Measurements from ENCODE around the gene ST6GALNAC2.
A peak's percentile ranks its signal among the peaks of the same experiment; 100 is the strongest.

ST6GALNAC2 gene

DNA sequence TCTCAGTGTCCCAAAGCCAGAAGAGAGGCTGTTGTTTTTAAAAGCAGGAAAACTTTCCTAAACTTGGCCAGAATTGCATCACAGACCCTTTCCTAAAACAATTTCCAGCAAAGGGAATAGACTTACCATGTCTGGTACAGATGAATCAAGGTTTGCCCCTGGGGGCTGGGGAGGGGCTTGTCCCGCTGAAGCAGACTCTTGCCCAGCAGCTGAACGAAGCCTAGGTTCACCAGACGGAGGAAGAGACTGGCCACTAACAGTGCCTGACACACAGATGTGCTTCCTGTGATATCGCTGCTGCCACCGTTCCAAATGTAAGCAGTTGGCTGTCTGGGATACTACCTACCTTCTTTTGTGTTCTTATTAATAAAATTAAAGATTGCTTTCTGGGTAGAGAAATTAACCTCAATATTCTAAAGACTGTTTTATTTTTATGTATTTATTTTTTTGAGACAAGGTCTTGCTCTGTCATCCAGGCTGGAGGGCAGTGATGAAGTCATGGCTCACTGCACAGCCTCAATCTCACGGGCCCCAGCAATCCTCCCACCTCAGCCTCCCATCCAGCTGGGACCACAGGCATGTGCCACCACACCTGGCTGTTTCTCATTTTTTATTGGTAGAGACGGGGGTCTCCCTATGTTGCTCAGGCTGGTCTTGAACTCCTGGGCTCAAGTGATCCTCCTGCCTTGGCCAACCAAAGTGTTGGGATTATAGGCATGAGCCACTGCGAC, 32.3 kb downstream of the ST6GALNAC2 start:
- no peak for DNase-seq

DNA sequence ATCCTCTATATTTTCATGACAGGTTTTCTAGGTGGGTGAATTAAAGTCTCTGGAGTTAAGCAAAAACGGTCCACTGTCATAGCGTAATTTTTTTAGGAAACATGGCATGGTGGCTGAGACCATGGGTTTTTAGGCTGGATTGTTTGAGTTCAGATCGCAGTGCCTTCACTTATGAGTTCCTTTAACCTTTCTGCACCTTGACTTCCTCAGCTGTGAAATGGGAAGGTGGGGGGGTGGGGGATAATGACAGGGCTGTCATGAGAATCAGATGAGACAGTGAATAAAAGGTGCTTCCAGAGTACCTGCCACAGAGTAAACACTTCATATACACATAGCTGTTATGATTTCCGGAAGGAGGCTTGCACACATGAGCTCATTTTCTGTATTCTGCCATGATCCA, 34.0 kb downstream of the ST6GALNAC2 start:
- peak; percentile 21 for DNase-seq

DNA sequence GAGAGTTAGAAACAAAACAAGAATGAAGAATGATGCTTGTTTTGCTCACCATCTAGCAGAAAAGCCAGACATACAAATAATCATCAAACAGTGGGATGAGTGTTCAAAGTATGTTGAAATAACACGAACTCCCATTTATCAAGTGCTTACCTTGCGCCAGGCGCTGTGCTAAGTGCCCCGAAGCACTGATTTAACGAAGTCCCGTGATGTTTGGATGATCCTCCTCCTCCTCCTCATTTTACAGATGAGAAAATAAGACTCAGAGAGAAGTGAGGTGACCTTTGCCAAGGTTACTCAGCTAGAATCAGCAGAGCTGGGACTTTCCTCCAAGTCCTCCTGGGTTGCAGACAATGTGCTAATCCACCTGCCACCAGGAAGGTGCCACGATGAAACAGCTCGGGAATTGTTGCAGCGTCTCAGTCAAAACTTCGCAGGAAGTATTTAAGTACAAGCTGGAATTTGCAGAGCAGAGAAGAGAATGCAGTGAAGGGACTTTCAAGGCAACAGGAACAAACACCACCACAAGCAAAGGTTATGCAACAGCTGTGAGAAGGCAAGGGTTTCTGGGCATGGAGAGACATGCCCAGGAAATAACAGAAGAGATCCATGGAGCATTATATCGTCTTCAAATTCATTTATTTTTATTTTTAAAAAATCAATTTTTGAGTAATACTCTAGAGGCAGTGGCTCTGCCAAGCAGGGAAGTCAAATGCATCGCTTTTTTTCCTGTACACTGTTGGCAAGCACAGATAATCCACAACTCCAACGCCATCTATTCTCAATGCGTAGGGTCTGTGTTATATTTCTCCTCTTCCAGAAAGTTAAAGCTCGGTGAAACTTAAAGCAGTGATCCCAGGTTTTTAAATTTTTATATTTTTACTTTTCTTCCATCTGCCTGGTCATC, 34.7 kb downstream of the ST6GALNAC2 start:
- no peak for DNase-seq

DNA sequence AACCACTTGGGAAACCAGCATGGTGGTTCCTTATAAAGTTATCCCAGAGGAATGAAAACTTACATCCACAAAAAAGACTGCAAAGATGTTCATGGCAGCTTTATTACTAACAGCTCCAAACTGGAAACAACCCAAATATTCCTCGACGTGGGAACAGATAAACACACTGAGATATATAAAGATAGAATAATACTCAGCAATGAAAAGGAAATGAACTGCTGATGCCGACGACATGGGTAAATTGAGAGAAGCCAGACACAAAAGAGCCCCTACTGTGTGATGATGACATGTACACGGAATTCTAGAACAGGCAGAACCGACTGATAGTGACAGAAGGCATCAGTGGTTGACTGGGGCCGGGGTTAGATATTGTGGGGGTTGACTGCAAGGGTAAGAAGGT, 36.1 kb downstream of the ST6GALNAC2 start:
- no peak for DNase-seq

DNA sequence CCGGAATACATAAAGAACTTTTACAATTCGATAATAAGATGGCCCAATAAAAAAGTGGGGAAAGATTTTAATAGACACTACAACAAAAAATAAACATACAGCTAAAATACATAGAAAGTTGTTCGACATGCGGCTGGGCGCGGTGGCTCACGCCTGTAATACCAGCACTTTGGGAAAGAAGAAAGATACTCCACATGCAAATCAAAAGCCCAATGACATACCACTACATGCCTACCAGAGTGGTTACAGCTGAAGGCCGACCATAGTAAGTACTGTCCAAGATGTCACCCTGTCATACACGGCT, 36.5 kb downstream of the ST6GALNAC2 start:
- DNase-seq, result no peak

DNA sequence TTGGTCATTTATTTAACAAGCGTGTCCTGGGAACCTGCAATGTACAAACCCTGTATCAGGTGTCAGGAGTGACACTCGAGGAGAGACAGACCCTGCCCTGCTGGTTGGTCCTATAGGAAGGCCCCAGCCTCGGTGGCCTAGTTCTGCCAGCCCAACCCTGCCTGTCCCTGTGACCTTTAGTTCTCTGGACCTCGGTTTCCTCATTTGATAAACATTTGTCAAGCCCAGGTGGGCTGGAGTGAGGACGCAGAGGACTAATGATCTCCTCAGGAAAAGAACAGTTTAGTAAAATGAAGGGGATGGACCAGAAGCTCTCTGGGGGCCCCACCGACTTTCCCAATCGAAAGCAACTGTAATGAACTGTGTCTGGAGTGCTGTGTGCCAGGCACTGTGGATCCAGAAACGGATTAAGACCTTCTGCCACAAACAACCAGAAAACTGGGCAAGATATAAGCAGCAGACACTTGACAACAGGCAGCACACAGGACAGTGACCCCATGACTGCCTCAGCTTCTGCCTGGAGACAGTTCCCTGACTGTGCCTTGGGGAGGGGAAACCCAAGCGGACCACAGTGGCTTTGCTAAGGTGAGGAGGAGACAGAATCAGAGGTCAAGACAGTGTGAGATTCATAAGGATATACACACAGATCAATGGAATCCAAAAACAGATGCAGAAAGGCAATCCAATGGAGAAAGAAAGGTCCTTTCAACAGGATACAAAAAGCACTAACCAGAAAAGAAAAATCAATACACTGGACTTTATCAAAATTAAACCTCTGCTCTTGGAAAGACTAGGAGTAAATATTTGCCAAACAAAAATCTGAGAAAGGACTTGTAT, 37.1 kb downstream of the ST6GALNAC2 start:
- no peak for DNase-seq

DNA sequence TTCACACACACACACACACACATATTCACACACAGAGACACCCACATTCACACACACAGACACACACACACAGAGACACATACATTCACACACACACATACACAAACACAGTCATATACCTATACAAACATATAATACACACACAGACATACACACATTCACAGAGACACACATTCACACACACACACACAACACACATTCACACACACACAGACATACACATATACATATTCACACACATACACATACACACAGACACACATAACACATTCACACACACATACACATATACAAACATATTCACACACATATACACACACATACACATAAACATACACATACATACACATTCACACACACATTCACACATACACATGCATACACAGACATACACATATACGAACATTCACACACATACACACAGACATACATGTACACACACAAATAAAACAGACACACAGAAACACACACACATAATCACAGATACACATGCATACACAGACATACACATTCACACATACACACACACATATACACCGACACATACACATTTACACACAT, 37.9 kb downstream of the ST6GALNAC2 start:
- DNase-seq, result no peak

DNA sequence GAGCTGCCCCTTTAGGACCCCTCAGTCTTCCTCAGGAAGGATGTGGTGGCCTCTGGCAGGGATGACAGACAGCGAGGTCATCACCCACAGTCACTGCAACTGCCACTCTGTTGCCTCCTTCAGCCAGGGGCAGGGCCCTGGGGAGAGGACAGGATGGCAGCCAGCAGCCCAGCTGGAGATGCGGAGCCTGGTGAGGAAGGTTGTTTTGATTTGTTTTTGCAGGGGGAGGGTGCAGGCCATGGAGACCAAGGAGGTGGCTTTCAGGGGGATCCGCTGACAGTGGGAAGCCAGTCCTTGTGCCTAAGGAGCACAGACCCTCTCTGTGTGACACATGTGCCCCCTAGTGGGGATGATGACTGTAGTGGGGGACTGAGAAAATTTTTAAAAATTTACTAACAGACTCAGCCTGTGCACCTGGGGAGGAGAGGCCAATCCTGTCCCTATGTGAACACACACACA, 38.4 kb downstream of the ST6GALNAC2 start:
- DNase-seq, result peak; percentile 44

DNA sequence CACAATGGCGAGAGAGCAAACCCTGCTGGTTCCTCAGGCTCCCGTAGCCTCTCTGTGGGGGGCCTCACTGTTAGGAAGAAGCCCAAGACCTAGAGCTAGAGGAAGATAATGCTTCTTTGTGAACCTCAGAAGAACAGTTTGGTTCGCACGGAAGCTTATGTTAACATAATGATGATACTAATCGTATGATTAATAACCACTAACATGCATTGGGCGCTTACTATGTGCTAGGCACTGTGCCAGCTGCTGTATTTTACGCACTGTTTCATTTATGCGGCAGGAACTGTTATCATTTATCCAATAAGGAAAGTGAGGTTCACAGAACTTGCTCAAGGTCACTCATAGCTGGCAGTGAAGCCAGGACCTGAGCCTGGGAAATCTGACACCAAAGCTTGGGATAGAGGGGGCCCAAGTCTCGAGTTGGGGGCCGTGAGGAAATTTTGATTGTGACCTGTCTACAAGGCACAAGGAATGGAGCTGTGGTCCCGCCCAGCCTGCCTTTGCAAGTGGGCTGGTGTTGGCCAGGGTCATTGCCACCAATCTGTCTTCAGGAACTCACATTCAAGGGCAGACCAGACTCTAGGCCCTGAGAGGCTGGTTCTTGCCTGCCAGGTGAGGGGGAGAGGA, 39.0 kb downstream of the ST6GALNAC2 start:
- no peak for DNase-seq

DNA sequence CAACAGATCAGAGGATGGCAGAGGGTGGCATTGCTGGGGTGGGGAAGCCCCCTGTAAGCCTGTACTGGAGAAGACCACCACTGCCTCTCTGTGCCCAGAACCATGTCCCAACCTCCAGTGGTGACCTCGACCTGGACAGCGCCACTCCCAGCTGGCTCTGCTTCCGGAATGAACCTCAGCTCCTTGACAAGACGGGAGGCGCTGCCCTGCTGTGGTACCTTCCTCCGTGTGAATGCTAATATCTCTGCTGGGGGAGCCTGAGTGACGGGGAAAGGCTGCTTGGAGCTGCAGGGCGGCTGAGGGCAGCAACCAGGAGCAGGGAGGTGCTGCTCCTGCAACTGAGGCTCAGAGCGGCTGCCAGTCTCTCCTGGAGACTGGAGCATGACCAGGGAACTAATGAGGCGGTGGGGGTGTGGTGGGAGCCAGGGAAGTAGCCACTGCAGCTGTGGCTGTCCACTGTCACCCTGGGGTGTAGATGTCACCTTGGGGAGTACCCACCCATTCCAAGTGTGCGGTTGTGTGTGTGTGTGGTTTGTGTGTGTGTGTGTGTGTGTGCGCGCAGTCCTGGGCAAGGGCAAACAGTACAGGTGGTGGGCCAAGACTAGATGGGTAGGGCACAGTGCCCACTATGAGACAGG, 39.6 kb downstream of the ST6GALNAC2 start:
- no peak for DNase-seq

DNA sequence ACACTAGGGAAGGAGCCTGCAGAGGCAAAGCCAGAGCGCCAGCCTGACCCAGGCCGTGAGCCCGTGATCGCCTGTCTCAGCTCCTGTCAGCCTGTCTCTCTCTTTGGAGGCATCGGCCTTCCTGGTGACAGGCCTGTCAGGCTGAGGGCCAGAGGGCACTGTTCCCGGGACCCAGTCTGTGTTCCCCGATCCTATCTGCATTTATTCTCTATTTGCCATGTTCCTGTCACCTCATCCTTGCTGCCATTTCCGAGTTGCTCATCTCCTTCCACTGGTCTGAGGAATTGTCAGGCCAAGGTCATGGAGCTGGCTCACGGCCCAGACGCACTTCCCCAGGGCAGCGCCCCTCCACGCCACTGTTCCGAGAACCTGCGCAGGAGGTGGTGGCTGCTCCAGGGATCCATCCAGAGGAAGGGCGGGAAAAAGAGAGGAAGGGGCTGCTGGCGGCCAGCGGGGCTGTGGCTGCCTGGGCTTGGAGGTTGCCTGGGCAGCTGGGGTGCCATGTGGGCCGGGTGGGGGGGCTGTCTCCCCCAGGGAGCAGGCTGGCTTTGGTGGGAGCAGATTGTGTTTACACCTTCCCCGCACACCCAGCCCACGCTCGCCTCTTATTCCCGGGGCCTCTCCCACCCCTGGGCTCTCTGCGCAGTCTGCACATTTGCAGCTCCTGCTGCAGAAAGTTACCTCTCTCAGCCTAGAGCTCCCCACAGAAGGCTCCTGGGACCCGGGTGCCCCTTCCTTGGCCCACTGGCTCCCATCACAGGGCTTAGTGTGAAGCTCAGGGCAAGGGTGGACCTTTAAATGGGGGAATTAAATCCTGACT, 40.9 kb downstream of the ST6GALNAC2 start:
- no peak for DNase-seq

DNA sequence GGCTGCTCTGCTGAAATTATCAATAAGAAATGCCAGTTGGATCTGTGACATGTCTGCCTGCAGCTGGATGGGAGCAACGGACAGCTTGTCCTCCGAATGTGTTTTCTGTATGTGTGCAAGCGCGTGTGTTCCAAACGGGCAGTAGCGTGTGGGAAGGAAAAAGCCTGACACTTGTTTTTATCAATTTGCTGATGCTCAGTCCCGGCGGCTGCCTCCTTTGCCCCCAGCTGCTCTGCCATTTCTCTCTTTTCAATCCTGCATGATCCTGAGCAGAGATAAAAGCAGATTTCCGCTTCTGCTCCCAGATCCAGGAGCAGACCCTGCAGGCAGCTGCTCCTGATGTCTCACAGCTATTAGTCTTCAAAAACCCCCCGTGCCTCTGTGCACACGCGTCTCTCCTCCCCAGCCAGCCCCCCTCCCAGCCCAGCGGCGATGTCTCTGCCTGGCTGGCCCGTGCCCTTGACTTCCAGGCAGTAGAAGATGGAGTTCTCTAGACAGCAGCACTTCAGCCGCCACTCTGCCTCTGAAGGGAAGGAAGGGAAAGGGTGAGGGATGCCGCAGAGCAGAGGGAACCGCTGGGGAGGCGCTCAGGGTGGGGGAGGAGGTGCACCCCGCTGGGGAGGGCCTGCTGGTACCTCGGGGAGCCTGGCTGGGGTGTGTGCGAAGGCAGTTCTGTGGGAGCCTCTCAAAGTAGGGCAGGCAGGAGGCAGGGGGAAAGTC, 41.7 kb downstream of the ST6GALNAC2 start:
- no peak for DNase-seq

DNA sequence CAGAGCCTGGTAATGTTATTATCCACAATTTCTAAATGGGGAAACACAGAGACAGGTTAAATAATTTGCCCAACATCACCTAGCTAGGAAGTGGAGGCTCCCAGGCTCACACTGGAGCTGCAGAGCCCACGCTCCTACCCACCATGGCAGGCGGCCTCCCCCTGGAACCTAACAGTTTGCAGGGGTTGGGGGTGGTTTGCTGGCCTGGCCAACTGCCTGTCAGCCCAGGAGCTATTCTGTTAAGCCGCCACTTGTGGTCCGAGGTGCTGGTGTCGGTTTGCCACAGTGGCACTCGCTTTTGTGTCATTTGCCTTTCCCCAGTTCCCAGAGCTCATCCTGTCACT, 42.2 kb downstream of the ST6GALNAC2 start:
- DNase-seq, result no peak

DNA sequence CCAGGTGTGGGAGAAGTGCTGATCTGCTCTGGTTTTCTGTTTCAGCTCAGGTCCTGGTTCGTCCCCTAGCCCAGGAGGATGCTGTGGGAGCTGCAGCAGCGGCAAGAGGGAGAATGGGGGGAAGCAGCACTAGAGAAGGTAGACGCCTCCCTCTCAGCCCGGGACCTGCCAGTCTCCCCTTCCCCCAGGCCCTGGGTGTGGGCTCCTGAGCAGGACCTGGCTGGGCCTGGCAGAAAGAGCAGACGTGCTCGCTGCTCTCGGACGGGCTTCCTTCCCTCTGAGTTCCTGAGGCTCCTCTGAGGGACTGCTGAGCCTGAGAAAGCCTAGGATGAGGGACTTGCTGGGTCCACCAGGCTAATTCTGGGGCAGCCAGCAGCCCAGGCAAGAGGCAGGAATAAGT, 42.7 kb downstream of the ST6GALNAC2 start:
- no peak for DNase-seq

DNA sequence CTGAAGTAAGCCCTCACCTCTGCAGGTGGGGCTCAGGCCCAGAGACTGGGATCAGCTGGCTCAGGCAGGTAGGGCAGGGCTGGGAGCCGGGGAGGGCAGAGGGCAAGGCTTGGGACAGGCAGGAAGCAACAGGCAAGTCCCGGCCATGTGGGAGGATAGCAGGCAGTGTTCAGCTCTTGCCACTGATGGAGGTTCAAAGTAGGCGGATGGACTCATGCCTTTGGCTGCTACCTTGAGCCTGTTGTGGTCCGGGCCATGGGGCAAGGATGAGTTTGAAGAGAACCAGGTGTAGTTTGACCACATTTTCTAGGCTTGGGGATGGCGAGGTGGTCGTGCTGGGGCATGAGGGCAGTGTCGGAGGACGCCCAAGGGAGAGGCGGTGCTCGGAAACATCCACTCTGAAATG, 43.1 kb downstream of the ST6GALNAC2 start:
- DNase-seq, result no peak

DNA sequence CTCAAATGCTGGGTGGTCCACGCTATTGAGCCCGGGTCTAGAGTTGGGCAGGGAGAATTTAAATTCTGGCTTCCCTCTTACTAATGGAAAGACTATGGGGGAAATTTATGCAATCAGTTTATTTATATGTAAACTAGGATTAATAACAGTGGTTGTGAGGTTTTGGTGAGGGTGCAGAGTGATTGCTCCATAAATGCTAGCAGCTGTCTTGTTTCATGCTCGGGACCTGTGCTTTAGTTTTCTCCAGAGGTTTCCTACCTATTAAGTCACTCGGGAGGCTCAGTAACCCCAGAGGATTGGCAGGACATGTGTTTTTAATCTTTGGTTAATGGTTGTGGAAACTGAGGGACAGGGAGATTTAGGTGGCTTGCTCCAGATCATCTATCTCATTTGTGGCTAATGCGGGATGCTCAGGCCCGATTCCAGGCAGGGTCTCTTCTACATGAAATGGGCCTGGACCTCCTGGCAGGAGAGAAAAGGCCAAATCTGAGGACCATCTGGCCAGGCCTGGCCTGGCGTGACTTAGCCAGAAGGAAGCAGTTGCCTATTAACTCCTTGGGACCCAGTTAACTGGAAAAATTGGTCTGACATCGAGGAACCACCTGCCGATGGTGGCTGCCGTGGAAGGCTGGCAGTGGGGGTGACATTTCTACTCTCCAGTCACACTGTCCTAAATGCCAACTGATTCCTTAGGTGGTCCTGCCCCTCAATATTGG, 43.8 kb downstream of the ST6GALNAC2 start:
- DNase-seq, result no peak

DNA sequence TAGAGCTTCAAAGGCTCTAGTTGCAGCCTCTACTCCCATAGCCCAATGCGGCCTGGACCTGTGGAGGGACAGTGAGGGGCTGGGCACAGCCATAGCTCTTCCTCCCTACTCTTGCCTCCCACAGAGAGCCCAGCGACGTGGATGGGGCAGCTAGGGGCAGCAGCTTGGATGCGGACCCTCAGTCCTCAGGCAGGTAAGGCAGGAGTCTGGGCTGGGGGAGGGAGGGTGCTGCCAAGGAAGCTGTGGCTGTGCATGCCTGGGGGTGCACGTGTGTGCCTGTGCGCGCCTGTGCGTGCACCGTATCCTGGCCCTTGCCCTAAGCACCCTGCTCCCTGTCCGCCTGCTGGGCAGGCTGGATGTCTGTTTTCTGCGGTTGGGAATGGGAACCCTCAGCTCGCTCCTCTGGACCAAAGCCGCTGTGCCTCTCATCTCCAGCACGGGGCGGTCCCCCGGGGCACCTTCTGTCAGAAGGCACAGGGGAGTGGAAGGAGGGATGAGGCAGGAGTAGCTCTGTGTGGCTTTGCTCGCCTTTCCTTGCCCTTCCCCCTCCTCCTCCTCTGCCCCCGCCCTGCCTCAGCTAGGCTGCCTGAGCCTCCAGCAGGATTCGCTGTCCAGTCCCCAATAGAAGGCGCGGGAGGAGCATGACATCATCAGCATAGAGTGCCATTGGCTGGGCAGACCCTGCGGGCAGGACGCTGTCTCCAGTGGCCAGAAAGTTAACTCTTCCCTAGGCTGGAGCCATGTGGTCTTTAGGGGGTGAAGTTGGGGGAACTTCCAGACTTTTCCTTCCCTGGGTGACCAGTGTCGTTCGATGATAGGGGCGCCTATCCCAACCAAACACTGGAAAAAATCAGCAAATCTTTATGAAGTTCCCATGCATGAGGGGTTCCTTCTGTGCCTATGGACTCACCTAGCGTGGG, 45.0 kb downstream of the ST6GALNAC2 start:
- peak; percentile 91 for DNase-seq

DNA sequence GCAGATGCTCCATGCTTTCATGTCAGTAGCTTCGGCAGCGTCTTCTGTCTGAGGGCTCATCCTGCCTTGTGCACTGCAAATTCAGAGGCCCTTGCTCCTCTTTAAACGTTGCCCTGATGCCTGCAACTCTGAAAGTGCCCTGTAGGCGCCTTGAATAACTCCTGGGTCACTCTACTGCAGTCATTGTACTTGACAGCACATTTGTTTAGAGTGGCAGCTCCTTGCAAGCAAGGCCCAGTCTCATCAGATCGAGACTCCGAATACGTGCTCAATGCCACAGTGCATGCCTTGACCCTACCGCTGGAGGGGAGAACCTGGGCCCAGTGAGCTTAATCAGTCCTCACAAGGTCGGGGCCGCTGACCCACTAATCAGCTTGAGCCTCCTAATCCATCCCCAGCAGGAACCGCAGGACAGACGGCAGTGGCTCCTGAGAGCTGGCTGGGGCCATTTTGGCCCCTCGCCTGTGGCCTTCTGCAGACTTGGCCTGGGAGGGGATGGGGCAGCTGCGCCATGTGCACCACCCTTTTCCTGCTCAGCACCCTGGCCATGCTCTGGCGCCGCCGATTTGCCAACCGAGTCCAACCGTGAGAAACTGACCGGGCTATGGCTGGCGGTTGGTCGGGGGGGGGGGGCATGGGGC, 45.9 kb downstream of the ST6GALNAC2 start, which contains the start of gene PRCD:
Gene PRCD, plus strand, starts transcription at position 414 of the 641 bp plus-strand sequence. Its CDS starts 98 bp downstream, at position 512.
- DNase-seq, result no peak

Data from SHP77 treated with DMSO at 0.1 percent for 48 hours (cell line).